IMR-90 (cell line): Measurements from ENCODE around the gene RASGRF2. TPM values are rescaled to one million over a fixed set of nuclear protein-coding genes. Genes with fewer than 3 reads are reported as not detected.

Experiments used
- ATAC-seq: fragments of 200-7000 bp; cut with Tn5 transposase; 2 replicates; pipeline ENCODE4 v1.9.1; 2020; ENCODE audit warnings: low read depth, mild to moderate bottlenecking, moderate library complexity
- BruUV-seq: library from RNA; stranded (reverse); fragments of 400-500 nt; replicated peaks from 2 replicates; lab custom pipeline; 2021; lab: Mats Ljungman, UMichigan
- CTCF ChIA-PET: fragments of 300-600 bp; formaldehyde crosslinking; extraction: SDS; loops from one replicate; lab custom pipeline; 2021; ENCODE audit warnings: antibody characterized with exemption; lab: Yijun Ruan, JAX
- POLR2A ChIA-PET: fragments of 300-600 bp; sonication (Branson Sonifier 250); formaldehyde crosslinking; loops from one replicate; lab custom pipeline; 2022; ENCODE audit warnings: antibody characterized with exemption; ENCODE audit not compliant: unreplicated experiment; lab: Charles Lee
- DNase-seq: peaks from one replicate; pipeline ENCODE4 v3.0.0; 2013
- H2AFZ ChIP-seq: replicated peaks from 2 replicates; pipeline ENCODE3; 2013; ENCODE audit warnings: low read length, mild to moderate bottlenecking; ENCODE audit not compliant: poor library complexity
- H2AK5ac ChIP-seq: 2 replicates; pipeline ENCODE4 v1.6.1; 2013; ENCODE audit warnings: low read depth, low read length, inconsistent platforms
- H2AK9ac ChIP-seq: replicated peaks from 2 replicates; pipeline ENCODE3; 2013; ENCODE audit warnings: mild to moderate bottlenecking, low read depth, low read length, moderate library complexity; ENCODE audit not compliant: poor library complexity
- H2BK120ac ChIP-seq: 2 replicates; pipeline ENCODE4 v1.6.1; 2013; ENCODE audit warnings: low read depth, low read length, inconsistent platforms
- H2BK15ac ChIP-seq: 3 replicates; pipeline ENCODE4 v1.6.1; 2013; ENCODE audit warnings: low read depth, low read length, inconsistent platforms
- H2BK20ac ChIP-seq: 2 replicates; pipeline ENCODE4 v1.6.1; 2013; ENCODE audit warnings: low read depth, mild to moderate bottlenecking, inconsistent platforms, low read length, moderate library complexity
- H2BK5ac ChIP-seq: 2 replicates; pipeline ENCODE4 v1.6.1; 2013; ENCODE audit warnings: mild to moderate bottlenecking, low read depth, low read length, inconsistent platforms; ENCODE audit not compliant: poor library complexity, severe bottlenecking
- H3K14ac ChIP-seq: replicated peaks from 2 replicates; pipeline ENCODE4 v1.6.1; 2013; ENCODE audit warnings: low read depth, low read length, inconsistent platforms
- H3K18ac ChIP-seq: 2 replicates; pipeline ENCODE4 v1.6.1; 2013; ENCODE audit warnings: low read depth, low read length, control low read depth
- H3K23ac ChIP-seq: 2 replicates; pipeline ENCODE4 v1.6.1; 2013; ENCODE audit warnings: low read depth, low read length, inconsistent platforms
- H3K27ac ChIP-seq: 2 replicates; pipeline ENCODE4 v1.5.1; 2013; ENCODE audit warnings: mild to moderate bottlenecking, control low read depth, low read length; ENCODE audit not compliant: insufficient read depth
- H3K27me3 ChIP-seq: 2 replicates; pipeline ENCODE4 v1.6.1; 2013; ENCODE audit warnings: low read length; ENCODE audit not compliant: control insufficient read depth, insufficient read depth
- H3K36me3 ChIP-seq: 2 replicates; pipeline ENCODE4 v1.6.1; 2013; ENCODE audit warnings: low read length, mixed read lengths; ENCODE audit not compliant: control insufficient read depth, insufficient read depth
- H3K4ac ChIP-seq: 2 replicates; pipeline ENCODE4 v1.6.1; 2013; ENCODE audit warnings: low read depth, low read length, inconsistent platforms
- H3K4me1 ChIP-seq: 2 replicates; pipeline ENCODE4 v1.6.1; 2013; ENCODE audit warnings: low read length, mixed read lengths; ENCODE audit not compliant: control insufficient read depth, insufficient read depth
- H3K4me2 ChIP-seq: 2 replicates; pipeline ENCODE4 v1.6.1; 2013; ENCODE audit warnings: low read depth, mild to moderate bottlenecking, control low read depth, low read length, moderate library complexity
- H3K4me3 ChIP-seq: 2 replicates; pipeline ENCODE4 v1.5.1; 2013; ENCODE audit warnings: low read depth, mild to moderate bottlenecking, control low read depth, low read length, moderate library complexity; ENCODE audit not compliant: insufficient read depth
- H3K56ac ChIP-seq: 2 replicates; pipeline ENCODE4 v1.6.1; 2013; ENCODE audit warnings: low read length, inconsistent platforms; ENCODE audit not compliant: insufficient read depth; ENCODE audit errors: extremely low read depth
- H3K79me1 ChIP-seq, 2 experiments: 2 replicates each; pipeline ENCODE4 v1.6.1; 2013; ENCODE audit warnings: low read length in 2 of 2, inconsistent platforms in 1 of 2, low read depth in 1 of 2
- H3K9ac ChIP-seq: 2 replicates; pipeline ENCODE4 v1.6.1; 2013; ENCODE audit warnings: low read depth, low read length, control low read depth
- H3K9me1 ChIP-seq: 2 replicates; pipeline ENCODE4 v1.6.1; 2013; ENCODE audit warnings: low read length, inconsistent platforms; ENCODE audit not compliant: insufficient read depth
- H3K9me3 ChIP-seq: 2 replicates; pipeline ENCODE4 v1.6.1; 2013; ENCODE audit warnings: low read length; ENCODE audit not compliant: control insufficient read depth, insufficient read depth
- H4K20me1 ChIP-seq: 2 replicates; pipeline ENCODE4 v1.6.1; 2013; ENCODE audit warnings: low read length, inconsistent platforms; ENCODE audit not compliant: insufficient read depth
- H4K5ac ChIP-seq: 2 replicates; pipeline ENCODE4 v1.6.1; 2013; ENCODE audit warnings: mild to moderate bottlenecking, low read depth, low read length, control low read depth
- H4K8ac ChIP-seq, 2 experiments: 2 replicates each; pipeline ENCODE4 v1.6.1; 2013; ENCODE audit warnings: low read depth in 2 of 2, low read length in 2 of 2, control low read depth in 1 of 2, inconsistent platforms in 1 of 2
- H4K91ac ChIP-seq: 2 replicates; pipeline ENCODE4 v1.6.1; 2013; ENCODE audit warnings: low read depth, low read length, inconsistent platforms; ENCODE audit not compliant: insufficient read depth
- FOS ChIP-seq: fragments of 150-350 bp; IDR thresholded peaks from 2 replicates; pipeline ENCODE4 v1.6.1; 2016; ENCODE audit warnings: low read depth, low read length
- SMC3 ChIP-seq: fragments of 150-350 bp; IDR thresholded peaks from 2 replicates; pipeline ENCODE4 v1.6.1; 2016; ENCODE audit warnings: low read depth, mild to moderate bottlenecking, antibody characterized with exemption, low read length, moderate library complexity
- WGBS, 2 experiments: methylation state at CpG; one replicate each; pipeline versions ENCODE4 v1.1.5 to v1.1.7; 2013; ENCODE audit warnings: missing lambda C conversion rate in 2 of 2; ENCODE audit not compliant: insufficient read length in 1 of 2; ENCODE audit errors: extremely low coverage in 2 of 2; 5-methylcytosine and 5-hydroxymethylcytosine counted together
- dilution Hi-C: fragments of 300-500 bp; cut with HindIII; formaldehyde crosslinking; loops from one replicate; pipeline ENCODE4 v1.14.3; 2018; ENCODE audit warnings: low sequenced_read_pairs; ENCODE audit not compliant: unreplicated experiment
- in situ Hi-C: fragments of 300-500 bp; cut with MboI; formaldehyde crosslinking; loops from 3 replicates; pipeline ENCODE4 v1.14.3; 2019; ENCODE audit warnings: low sequenced_read_pairs, inconsistent platforms, mixed read lengths
- intact Hi-C: fragments of 100-400 bp; cut with micrococcal nuclease; formaldehyde crosslinking; loops from 2 replicates; pipeline ENCODE4 v1.10.0; 2022
- polyA plus RNA-seq, 3 experiments: library from polyadenylated mRNA; depleted of rRNA; stranded (reverse); fragments of >200 nt; gene quantifications; 2 replicates each; pipeline ENCODE4 v1.2.3, GENCODE V29; 2012; ENCODE audit warnings: low replicate concordance in 1 of 3
- total RNA-seq: library from RNA; depleted of rRNA; stranded (reverse); fragments of >200 nt; gene quantifications from 2 replicates; pipeline ENCODE4 v1.2.3, GENCODE V29; 2012
- TF ChIP-seq, protein P1 (sequence below): fragments of 150-350 bp; IDR thresholded peaks from 2 replicates; pipeline ENCODE4 v1.6.1; 2016; ENCODE audit warnings: low read depth, mild to moderate bottlenecking, low read length, moderate library complexity, borderline replicate concordance

Gene RASGRF2
- total and polyA plus RNA-seq, 2 of the 4 experiments (the other 2 are of a cell fraction): 2.9 to 5.0 TPM

GRCh38 chr5:80926536-80926935, 33.6 kb upstream of the RASGRF2 start:
- no peak overlapping the region for H3K4me2 ChIP-seq
- intact Hi-C loops (no loop called here), dilution Hi-C loops (no loop called here), in situ Hi-C loops (no loop called here)
- TF ChIP-seq FOS (no peak), SMC3 (no peak)
- TF ChIP-seq, protein P1, sequence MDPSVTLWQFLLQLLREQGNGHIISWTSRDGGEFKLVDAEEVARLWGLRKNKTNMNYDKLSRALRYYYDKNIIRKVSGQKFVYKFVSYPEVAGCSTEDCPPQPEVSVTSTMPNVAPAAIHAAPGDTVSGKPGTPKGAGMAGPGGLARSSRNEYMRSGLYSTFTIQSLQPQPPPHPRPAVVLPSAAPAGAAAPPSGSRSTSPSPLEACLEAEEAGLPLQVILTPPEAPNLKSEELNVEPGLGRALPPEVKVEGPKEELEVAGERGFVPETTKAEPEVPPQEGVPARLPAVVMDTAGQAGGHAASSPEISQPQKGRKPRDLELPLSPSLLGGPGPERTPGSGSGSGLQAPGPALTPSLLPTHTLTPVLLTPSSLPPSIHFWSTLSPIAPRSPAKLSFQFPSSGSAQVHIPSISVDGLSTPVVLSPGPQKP: no peak
- H3K4me3 ChIP-seq: no peak overlapping the region
- ChIA-PET POLR2A (interaction anchor here (0.5 kb wide), 1 partner anchor 20 kb away, joined by 7 read pairs; no protein-coding TSS in a partner anchor), CTCF (no interaction called here)
- H3K23ac ChIP-seq: no peak overlapping the region
- H3K36me3 ChIP-seq: no peaks in the 10 kb centered on the region
- H4K91ac ChIP-seq: no peak overlapping the region
- H3K14ac ChIP-seq: no peak overlapping the region
- no peak for ATAC-seq
- no peak overlapping the region for H3K9ac ChIP-seq
- H2AK9ac ChIP-seq: no peak overlapping the region
- no peak overlapping the region for H2BK20ac ChIP-seq
- no peaks in the 10 kb centered on the region for H3K79me1 ChIP-seq
- no peak overlapping the region for H2BK120ac ChIP-seq
- no CpG with 5 or more reads among the region's 1 CpG for WGBS, 2 experiments
- H3K4me1 ChIP-seq: no peaks in the 10 kb centered on the region
- H3K4ac ChIP-seq: no peak overlapping the region
- H3K9me1 ChIP-seq: no peaks in the 10 kb centered on the region
- BruUV-seq: no TSS peak
- no peak overlapping the region for H3K56ac ChIP-seq
- no peak overlapping the region for H4K8ac ChIP-seq
- no peak overlapping the region for H2AFZ ChIP-seq
- no peak overlapping the region for H2BK5ac ChIP-seq
- no peak overlapping the region for H4K5ac ChIP-seq
- no peaks in the 10 kb centered on the region; the same call in 1 of the 2 replicates for H3K27me3 ChIP-seq
- no peak overlapping the region for H3K27ac ChIP-seq
- H2AK5ac ChIP-seq: no peak overlapping the region
- H4K20me1 ChIP-seq: no peaks in the 10 kb centered on the region
- H2BK15ac ChIP-seq: no peak overlapping the region
- H3K18ac ChIP-seq: no peak overlapping the region
- no peak for DNase-seq
- no peaks in the 10 kb centered on the region for H3K9me3 ChIP-seq
